ENCODE data around the gene KIRREL3.

Gene KIRREL3

GRCh38 chr11:126440276-126440675 lies 560.3 kb downstream of the KIRREL3 start:
- no peak for DNase-seq (ENCODE audit: insufficient read length, low spot score)
- TF ChIP-seq POU2F2 (IDR thresholded peaks at IDR 0.05; ENCODE audit: low read depth, low read length): no peak
- no peak for TF ChIP-seq POLR2A (IDR thresholded peaks at IDR 0.05; ENCODE audit: low read depth, low read length)
- TF ChIP-seq TAF1 (IDR thresholded peaks at IDR 0.05; ENCODE audit: low read depth, low read length): no peak
- no peak for TF ChIP-seq SPI1 (IDR thresholded peaks at IDR 0.05; ENCODE audit: low read depth, low read length)
- no peak for TF ChIP-seq POLR2AphosphoS5 (IDR thresholded peaks at IDR 0.05; ENCODE audit: low read depth, low read length)
- TF ChIP-seq PAX5 (IDR thresholded peaks at IDR 0.05; ENCODE audit: insufficient read depth, low read length, severe bottlenecking): no peak
- FAIRE-seq: no peak

- no peak for DNase-seq (ENCODE audit: insufficient read length, low spot score)
- FAIRE-seq: no peak
- TF ChIP-seq SPI1 (IDR thresholded peaks at IDR 0.05; ENCODE audit: low read depth, low read length): no peak
- no peak for TF ChIP-seq POLR2AphosphoS5 (IDR thresholded peaks at IDR 0.05; ENCODE audit: low read depth, low read length)
- no peak for TF ChIP-seq PAX5 (IDR thresholded peaks at IDR 0.05; ENCODE audit: insufficient read depth, low read length, severe bottlenecking)
Measured at GRCh38 chr11:126438691-126439090, 561.9 kb downstream of the KIRREL3 start.

GRCh38 chr11:126438272-126438671 lies 562.3 kb downstream of the KIRREL3 start:
- DNase-seq (ENCODE audit: insufficient read length, low spot score): no peak
- FAIRE-seq: no peak
- TF ChIP-seq POLR2AphosphoS5 (IDR thresholded peaks at IDR 0.05; ENCODE audit: low read depth, low read length): no peak
- TF ChIP-seq POU2F2 (IDR thresholded peaks at IDR 0.05; ENCODE audit: low read depth, low read length): no peak
- no peak for TF ChIP-seq POLR2A (IDR thresholded peaks at IDR 0.05; ENCODE audit: low read depth, low read length)

GRCh38 chr11:126437731-126438130 lies 562.8 kb downstream of the KIRREL3 start:
- no peak for TF ChIP-seq POLR2A (IDR thresholded peaks at IDR 0.05; ENCODE audit: low read depth, low read length)
- no peak for TF ChIP-seq SPI1 (IDR thresholded peaks at IDR 0.05; ENCODE audit: low read depth, low read length)
- TF ChIP-seq PAX5 (IDR thresholded peaks at IDR 0.05; ENCODE audit: insufficient read depth, low read length, severe bottlenecking): no peak
- FAIRE-seq (peak; percentile 82), DNase-seq (ENCODE audit: insufficient read length, low spot score) (no peak)

GRCh38 chr11:126436209-126436755 lies 564.3 kb downstream of the KIRREL3 start:
- no peak for DNase-seq (ENCODE audit: insufficient read length, low spot score)
- no peak for FAIRE-seq
- no peak for TF ChIP-seq TAF1 (IDR thresholded peaks at IDR 0.05; ENCODE audit: low read depth, low read length)
- no peak for TF ChIP-seq POLR2AphosphoS5 (IDR thresholded peaks at IDR 0.05; ENCODE audit: low read depth, low read length)
- no peak for TF ChIP-seq POU2F2 (IDR thresholded peaks at IDR 0.05; ENCODE audit: low read depth, low read length)
- no peak for TF ChIP-seq PAX5 (IDR thresholded peaks at IDR 0.05; ENCODE audit: insufficient read depth, low read length, severe bottlenecking)

GRCh38 chr11:126434950-126435335 lies 565.6 kb downstream of the KIRREL3 start:
- no peak for DNase-seq (ENCODE audit: insufficient read length, low spot score)
- FAIRE-seq: no peak
- TF ChIP-seq PAX5 (IDR thresholded peaks at IDR 0.05; ENCODE audit: insufficient read depth, low read length, severe bottlenecking): no peak

GRCh38 chr11:126433989-126434949 lies 566.3 kb downstream of the KIRREL3 start:
- TF ChIP-seq POLR2A (IDR thresholded peaks at IDR 0.05; ENCODE audit: low read depth, low read length) (no peak), TAF1 (IDR thresholded peaks at IDR 0.05; ENCODE audit: low read depth, low read length) (no peak), POLR2AphosphoS5 (IDR thresholded peaks at IDR 0.05; ENCODE audit: low read depth, low read length) (no peak), POU2F2 (IDR thresholded peaks at IDR 0.05; ENCODE audit: low read depth, low read length) (no peak), SPI1 (IDR thresholded peaks at IDR 0.05; ENCODE audit: low read depth, low read length) (no peak), PAX5 (IDR thresholded peaks at IDR 0.05; ENCODE audit: insufficient read depth, low read length, severe bottlenecking) (no peak)
- DNase-seq (ENCODE audit: insufficient read length, low spot score) (no peak), FAIRE-seq (no peak)

- FAIRE-seq: no peak
- no peak for TF ChIP-seq SPI1 (IDR thresholded peaks at IDR 0.05; ENCODE audit: low read depth, low read length)
- DNase-seq (ENCODE audit: insufficient read length, low spot score): no peak
Measured at GRCh38 chr11:126433244-126433846, 567.2 kb downstream of the KIRREL3 start.

GRCh38 chr11:126432525-126432924 lies 568.0 kb downstream of the KIRREL3 start:
- DNase-seq (ENCODE audit: insufficient read length, low spot score) (no peak), FAIRE-seq (no peak)
- no peak for TF ChIP-seq POLR2A (IDR thresholded peaks at IDR 0.05; ENCODE audit: low read depth, low read length)
- TF ChIP-seq POU2F2 (IDR thresholded peaks at IDR 0.05; ENCODE audit: low read depth, low read length): no peak
- no peak for TF ChIP-seq TAF1 (IDR thresholded peaks at IDR 0.05; ENCODE audit: low read depth, low read length)
- TF ChIP-seq SPI1 (IDR thresholded peaks at IDR 0.05; ENCODE audit: low read depth, low read length): no peak
- no peak for TF ChIP-seq POLR2AphosphoS5 (IDR thresholded peaks at IDR 0.05; ENCODE audit: low read depth, low read length)
- no peak for TF ChIP-seq PAX5 (IDR thresholded peaks at IDR 0.05; ENCODE audit: insufficient read depth, low read length, severe bottlenecking)

- no peak for FAIRE-seq
- TF ChIP-seq PAX5 (IDR thresholded peaks at IDR 0.05; ENCODE audit: insufficient read depth, low read length, severe bottlenecking) (no peak), POLR2AphosphoS5 (IDR thresholded peaks at IDR 0.05; ENCODE audit: low read depth, low read length) (no peak), SPI1 (IDR thresholded peaks at IDR 0.05; ENCODE audit: low read depth, low read length) (no peak), POLR2A (IDR thresholded peaks at IDR 0.05; ENCODE audit: low read depth, low read length) (no peak), TAF1 (IDR thresholded peaks at IDR 0.05; ENCODE audit: low read depth, low read length) (no peak), POU2F2 (IDR thresholded peaks at IDR 0.05; ENCODE audit: low read depth, low read length) (no peak)
- DNase-seq (ENCODE audit: insufficient read length, low spot score): no peak
Measured at GRCh38 chr11:126432065-126432461, 568.5 kb downstream of the KIRREL3 start.
